Urinary bladder (tissue), 4 donors: ENCODE measurements around the gene CCDC9B. TPM values are rescaled to one million over a fixed set of nuclear protein-coding genes. Genes with fewer than 3 reads are reported as not detected.
A peak's percentile ranks its signal among the peaks of the same experiment; 100 is the strongest.

Experiments
- DNase-seq: peaks from one replicate; pipeline ENCODE4 v3.0.0-alpha.2; 2015; ENCODE audit errors: extremely low spot score
- H3K27ac ChIP-seq: one replicate; pipeline ENCODE4 v1.5.1; 2013; ENCODE audit warnings: low read depth, mild to moderate bottlenecking, moderate library complexity
- H3K36me3 ChIP-seq: one replicate; pipeline ENCODE4 v1.6.1; 2013; ENCODE audit warnings: mild to moderate bottlenecking, moderate library complexity; ENCODE audit not compliant: insufficient read depth
- H3K4me1 ChIP-seq: one replicate; pipeline ENCODE4 v1.6.1; 2013; ENCODE audit warnings: mild to moderate bottlenecking, moderate library complexity; ENCODE audit not compliant: insufficient read depth
- H3K4me3 ChIP-seq: one replicate; pipeline ENCODE4 v1.5.1; 2013; ENCODE audit warnings: low read depth, low read length
- WGBS: extraction: QIAGEN DNeasy Blood & Tissue Kit; methylation state at CpG from one replicate; pipeline ENCODE4 v1.1.7; 2013; 5-methylcytosine and 5-hydroxymethylcytosine counted together
- polyA plus RNA-seq: library from polyadenylated mRNA; stranded (reverse); fragments of 200-250 nt; gene quantifications from one replicate; pipeline ENCODE4 v1.2.3, GENCODE V29; 2013
- total RNA-seq: library from RNA; depleted of rRNA; stranded (reverse); fragments of >200 nt; gene quantifications from one replicate; pipeline ENCODE4 v1.2.3, GENCODE V29; 2014
- donor health status: healthy with polysubstance abuse.
- donor health status: healthy.

Gene CCDC9B
- total RNA-seq (10.0 TPM), polyA plus RNA-seq (42.2 TPM)

DNA sequence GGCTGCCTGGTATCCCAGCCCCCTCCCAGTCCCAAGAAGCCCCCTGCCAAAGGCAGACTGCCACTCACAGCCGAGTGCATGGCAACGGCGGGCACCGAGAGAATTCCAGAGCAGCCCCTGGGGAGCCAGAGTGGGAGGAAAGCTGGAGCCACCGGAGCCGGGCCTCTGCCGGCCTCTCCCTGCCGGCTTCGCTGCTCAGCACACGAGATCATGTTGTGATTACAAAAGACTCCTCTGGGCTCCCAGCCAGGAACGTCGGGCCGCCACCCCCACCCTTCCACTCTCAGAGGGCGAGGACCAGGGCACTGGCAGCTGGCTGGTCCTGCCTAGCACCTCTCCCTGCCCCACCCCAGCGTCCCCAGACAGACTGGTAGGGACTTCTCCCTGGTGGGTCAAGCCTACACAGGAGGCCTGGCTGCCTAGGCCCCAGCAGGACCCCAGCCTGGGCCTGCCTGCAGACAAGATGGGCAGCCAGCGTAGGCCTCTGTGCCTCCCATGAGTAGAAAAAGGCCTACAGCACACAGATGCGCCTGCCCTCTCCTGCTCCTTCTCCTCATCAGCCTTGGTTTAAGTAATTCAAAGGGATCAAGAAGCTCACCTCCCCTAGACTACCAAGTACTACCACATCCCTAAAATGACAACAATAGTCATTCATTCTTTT is at the start of gene CCDC9B:
Gene CCDC9B, minus strand, starts transcription at position 200 of the 661 bp plus-strand sequence. Its CDS starts 120 bp downstream, at position 80.
- Histone ChIP-seq H3K27ac (peak within 1 kb of the TSS; percentile 94), H3K4me1 (peaks cover 6% of the 10 kb centered on the region), H3K4me3 (peak within 1 kb of the TSS; percentile 35), H3K36me3 (peaks cover 2% of the 10 kb centered on the region)
- peak; percentile 79 for DNase-seq
- WGBS, result 13% methylated on average over 17 of the region's 17 CpGs

DNA sequence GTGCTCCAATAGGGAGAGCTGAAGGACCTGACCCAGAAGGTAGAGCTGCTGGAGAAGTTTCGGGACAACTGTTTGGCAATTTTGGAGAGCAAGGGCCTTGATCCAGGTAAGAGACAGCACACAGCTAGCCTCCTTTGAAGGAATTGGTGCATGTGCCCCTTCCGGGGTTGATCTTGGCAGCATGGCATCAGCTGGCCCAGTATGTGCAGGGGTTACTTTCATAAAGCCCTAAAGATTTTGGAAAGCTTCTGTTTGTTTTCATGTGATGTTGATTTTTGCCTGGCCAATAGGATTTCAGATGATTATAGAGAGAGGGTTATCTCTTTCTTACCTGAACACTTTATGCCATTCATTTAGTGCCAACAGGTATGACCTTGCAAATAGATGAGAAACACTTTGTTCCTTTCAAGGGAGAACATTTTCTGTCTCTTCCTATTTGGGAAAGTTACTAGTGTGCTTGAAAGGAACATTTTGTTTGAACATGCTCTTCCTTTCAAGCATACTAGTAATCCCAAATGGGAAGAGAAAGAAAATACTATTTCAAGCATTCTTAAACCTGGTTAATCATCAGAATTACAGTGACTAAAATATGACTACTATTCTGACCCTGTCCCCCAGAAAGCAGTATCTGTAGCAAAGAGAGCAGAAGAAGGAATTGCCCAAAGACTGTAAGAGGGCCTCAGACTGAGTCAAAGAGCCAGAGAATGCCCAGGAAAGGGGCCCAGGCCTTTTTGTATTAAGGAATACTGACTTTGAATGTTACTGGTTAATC is 49.3 kb upstream of the CCDC9B start:
- no peak for DNase-seq
- H3K4me1 ChIP-seq, result no peaks in the 10 kb centered on the region
- 98% methylated on average over 2 of the region's 2 CpGs for WGBS
- H3K4me3 ChIP-seq, result no peak overlapping the region
- no peak overlapping the region for H3K27ac ChIP-seq
- H3K36me3 ChIP-seq, result peaks cover 4% of the 10 kb centered on the region

DNA sequence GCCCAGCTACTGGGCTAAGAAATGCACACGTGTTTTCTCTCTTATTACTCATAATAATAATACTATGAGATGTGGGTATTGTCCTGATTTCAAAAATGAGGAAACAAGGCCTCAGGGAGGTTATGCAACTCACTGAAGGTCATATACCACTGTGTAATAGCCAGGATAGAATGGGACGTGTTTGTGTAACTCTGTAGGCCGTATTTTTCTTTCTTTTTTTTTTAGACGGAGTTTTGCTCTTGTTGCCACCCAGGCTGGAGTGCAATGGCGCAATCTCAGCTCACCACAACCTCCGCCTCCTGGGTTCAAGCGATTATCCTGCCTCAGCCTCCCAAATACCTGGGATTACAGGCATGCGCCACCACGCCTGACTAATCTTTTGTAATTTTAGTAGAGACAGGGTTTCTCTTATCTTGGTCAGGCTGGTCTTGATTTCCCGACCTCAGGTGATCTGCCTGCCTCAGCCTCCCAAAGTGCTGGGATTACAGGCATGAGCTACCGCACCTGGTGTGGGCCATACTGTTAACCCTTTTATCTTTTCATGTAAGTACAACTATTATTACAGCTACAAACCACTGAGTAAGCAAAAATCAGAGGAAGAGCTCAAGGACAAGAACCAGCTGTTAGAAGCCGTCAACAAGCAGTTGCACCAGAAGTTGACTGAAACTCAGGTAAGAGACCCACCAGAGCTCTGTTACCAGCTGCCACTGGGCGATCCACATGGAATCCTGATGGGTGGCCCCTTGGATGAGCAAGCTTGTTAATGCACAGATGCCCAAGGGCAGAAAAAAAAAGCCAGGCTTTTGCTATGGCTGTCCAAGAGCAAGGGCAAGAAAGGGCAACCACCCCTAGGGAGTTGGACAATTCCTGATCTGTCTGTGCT is 48.4 kb upstream of the CCDC9B start:
- 92% methylated on average over 13 of the region's 13 CpGs for WGBS
- H3K36me3 ChIP-seq, result peaks cover 4% of the 10 kb centered on the region
- H3K4me3 ChIP-seq, result no peak overlapping the region
- no peaks in the 10 kb centered on the region for H3K4me1 ChIP-seq
- H3K27ac ChIP-seq, result no peak overlapping the region
- no peak for DNase-seq

DNA sequence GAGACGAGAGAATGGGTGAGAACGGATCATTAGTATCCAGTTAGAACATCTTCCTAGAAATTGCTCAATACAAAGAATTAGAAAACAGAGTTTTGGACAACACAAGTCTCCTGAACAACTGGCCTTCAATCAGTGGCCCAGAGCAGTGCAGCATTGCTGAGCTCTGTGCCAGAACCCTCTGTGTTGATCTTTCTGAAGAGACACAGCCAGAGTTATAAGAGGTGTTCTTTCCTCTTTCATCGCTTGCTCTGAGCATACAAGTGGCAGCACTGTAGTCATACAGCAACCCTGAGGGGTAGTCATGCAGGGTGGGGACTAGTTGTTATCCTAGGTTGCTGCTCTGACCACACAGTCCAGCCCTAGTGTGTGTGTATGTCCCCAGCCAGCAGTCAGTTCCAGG is 45.7 kb upstream of the CCDC9B start:
- 97% methylated on average over 3 of the region's 3 CpGs for WGBS
- Histone ChIP-seq H3K4me1 (no peaks in the 10 kb centered on the region), H3K4me3 (no peak overlapping the region), H3K27ac (no peak overlapping the region), H3K36me3 (no peaks in the 10 kb centered on the region)
- no peak for DNase-seq

DNA sequence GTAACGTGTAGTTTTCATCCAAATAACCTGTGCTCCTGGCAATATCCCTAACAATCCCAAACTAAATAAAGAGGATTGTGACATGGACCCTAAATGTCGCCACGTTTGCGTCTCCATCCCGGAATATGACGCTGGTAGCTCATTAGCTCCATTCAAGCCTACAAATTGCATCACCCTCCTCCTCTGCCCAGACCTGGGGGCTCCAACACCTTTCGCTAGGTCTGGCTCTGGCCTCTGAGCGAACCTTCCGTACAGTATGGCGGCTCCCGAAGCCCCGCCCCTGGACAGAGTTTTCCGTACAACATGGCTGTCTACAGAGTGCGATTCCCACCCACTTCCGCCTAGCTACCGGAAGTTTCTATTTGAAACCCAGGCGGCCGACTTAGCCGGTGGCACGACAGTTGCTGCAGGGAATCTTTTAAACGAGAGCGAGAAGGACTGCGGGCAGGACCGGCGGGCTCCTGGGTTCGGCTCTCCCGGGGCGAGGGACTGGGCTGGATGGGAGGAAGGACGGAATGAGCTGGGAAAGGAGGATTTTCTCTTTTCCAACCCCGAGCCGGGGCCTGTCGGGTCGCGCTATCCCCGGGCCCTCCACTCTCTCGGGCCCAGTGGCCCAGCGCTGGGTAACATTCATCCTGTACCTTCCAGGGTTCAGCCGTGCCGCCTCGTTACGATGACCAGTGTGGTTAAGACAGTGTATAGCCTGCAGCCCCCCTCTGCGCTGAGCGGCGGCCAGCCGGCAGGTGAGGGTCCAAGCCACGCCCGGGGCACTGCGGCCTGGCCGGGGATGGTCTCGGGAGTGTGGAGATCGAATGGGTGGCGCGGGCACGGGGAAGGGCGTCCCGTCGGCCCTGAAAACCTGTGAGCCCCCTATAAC is 42.1 kb upstream of the CCDC9B start, which contains the start of gene KNSTRN:
Gene KNSTRN, plus strand, starts transcription at position 142 of the 877 bp plus-strand sequence. Its CDS starts 115 bp downstream, at position 257.
- 4% methylated on average over 57 of the region's 57 CpGs for WGBS
- Histone ChIP-seq H3K4me3 (peak within 1 kb of the TSS; percentile 79), H3K36me3 (no peaks in the 10 kb centered on the region), H3K27ac (no peak within 1 kb of the TSS), H3K4me1 (no peaks in the 10 kb centered on the region)
- DNase-seq, result peak; percentile 82

DNA sequence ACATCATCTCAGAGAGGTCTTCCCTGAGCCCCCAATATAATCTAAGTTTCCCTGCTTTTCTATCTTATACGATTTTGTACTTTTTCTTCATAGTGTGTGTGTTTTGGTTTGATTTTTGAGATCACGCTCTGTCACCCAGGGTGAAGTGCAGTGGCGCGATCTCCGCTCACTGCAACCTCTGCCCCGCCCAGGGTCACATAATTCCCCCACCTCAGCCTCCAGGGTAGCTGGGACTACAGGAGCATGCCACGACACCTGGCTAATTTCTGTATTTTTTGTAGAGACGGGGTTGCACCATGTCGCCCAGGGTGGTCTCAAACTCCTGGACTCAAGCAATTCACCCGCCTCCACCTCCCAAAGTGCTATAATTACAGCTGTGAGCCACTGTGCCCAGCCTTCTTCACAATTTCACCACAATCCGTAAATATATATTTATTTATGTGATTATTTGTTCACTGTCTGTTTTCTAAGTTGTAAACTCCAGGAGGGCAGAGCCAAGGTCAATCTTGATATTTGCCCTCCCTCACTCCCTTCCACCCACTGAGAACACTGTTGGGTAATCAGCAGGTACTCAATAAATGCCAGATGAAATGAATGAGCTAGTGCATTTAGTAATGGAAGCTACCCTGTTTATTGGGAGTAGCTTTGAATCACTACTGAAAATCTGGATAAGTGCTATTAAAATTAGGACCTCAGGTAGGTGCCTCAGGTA is 41.2 kb upstream of the CCDC9B start:
- no peak overlapping the region for H3K4me3 ChIP-seq
- WGBS, result 93% methylated on average over 11 of the region's 11 CpGs
- DNase-seq, result no peak

DNA sequence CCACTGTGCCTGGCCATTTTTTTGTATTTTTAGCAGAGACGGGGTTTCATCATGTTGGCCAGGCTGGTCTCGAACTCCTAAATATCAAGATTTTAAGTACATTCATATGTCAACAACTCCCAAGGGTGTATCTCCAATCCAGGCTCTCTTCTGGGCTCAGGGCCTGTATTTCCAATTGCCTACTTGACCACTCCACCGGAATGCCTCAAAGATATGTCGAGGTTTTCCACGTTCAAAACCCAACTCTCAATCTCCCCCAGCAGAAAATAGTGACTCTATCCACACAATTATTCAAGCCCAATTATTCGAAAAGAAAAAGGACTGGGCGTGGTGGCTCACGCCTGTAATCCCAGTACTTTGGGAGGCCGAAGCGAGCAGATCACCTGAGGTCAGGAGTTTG is 39.9 kb upstream of the CCDC9B start:
- no peak for DNase-seq
- 96% methylated on average over 10 of the region's 10 CpGs for WGBS
- Histone ChIP-seq H3K36me3 (no peaks in the 10 kb centered on the region), H3K4me3 (no peak overlapping the region), H3K27ac (no peak overlapping the region), H3K4me1 (no peaks in the 10 kb centered on the region)

More for the DNA sequence above, 41.2 kb upstream of the CCDC9B start:
- Histone ChIP-seq H3K27ac (no peak overlapping the region), H3K36me3 (no peaks in the 10 kb centered on the region), H3K4me1 (no peaks in the 10 kb centered on the region)

DNA sequence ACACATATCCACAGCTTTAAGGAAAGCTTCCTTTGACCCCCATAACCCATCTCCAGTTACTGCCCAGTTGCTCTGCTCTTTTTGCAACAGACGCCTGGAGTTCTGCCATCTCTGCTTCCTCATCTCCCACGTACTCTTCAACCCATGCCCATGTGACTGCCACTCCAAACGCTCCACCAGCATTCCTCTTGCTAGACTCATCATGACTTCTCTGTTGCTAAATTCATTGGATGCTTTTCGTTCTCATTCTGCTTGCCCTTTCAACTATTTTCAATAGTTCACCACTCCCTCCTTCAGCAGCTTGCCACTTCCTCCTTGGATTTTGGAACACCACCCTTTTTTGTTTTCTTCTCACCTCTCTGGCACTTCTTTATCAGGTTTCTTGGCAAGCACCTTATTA is 39.1 kb upstream of the CCDC9B start:
- WGBS, result 24% methylated on average over 4 of the region's 4 CpGs
- DNase-seq, result no peak
- no peaks in the 10 kb centered on the region for H3K4me1 ChIP-seq
- H3K4me3 ChIP-seq, result no peak overlapping the region
- H3K27ac ChIP-seq, result no peak overlapping the region
- no peaks in the 10 kb centered on the region for H3K36me3 ChIP-seq

DNA sequence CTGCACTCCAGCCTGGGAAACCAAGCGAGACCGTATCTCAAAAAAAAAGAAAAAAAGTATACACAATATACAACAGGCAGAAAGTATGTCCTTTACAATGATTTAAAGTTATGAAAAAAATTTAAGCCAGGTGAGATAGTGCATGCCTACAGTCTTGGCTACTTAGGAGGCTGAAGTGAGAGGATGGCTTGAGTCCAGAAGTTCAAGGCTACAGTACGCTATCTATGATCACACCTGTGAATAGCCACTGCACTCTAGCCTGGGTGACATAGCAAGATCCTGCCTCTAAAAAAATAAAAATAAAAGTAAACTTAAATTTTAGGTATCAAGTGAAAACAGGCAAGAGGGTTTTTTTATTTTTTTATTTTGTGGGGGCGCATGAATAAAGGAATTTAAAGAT is 38.6 kb upstream of the CCDC9B start:
- Histone ChIP-seq H3K4me3 (no peak overlapping the region), H3K36me3 (no peaks in the 10 kb centered on the region), H3K27ac (no peak overlapping the region), H3K4me1 (no peaks in the 10 kb centered on the region)
- no peak for DNase-seq
- 88% methylated on average over 4 of the region's 4 CpGs for WGBS

DNA sequence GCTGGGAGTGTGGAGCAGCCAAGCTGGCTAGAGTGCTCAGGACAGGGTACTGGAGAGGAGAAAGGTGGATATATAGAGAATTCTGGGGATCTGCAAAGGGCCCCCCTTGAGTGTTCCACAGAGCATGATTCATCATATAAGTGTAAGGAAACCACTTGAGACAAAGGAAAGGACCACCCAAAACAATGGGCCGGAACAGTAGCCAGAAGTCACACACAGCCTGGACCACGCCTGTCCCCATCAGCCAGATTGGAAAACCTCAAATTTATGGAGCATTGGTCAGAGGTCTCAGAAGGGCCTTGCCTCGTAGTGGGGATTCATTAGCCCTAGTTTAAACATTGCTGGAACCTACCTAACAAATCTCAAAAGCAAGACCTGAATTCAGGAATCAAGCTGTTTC is 36.9 kb upstream of the CCDC9B start:
- Histone ChIP-seq H3K4me1 (no peaks in the 10 kb centered on the region), H3K4me3 (no peak overlapping the region), H3K27ac (no peak overlapping the region), H3K36me3 (no peaks in the 10 kb centered on the region)
- no peak for DNase-seq
- WGBS, result 85% methylated on average over 3 of the region's 3 CpGs

DNA sequence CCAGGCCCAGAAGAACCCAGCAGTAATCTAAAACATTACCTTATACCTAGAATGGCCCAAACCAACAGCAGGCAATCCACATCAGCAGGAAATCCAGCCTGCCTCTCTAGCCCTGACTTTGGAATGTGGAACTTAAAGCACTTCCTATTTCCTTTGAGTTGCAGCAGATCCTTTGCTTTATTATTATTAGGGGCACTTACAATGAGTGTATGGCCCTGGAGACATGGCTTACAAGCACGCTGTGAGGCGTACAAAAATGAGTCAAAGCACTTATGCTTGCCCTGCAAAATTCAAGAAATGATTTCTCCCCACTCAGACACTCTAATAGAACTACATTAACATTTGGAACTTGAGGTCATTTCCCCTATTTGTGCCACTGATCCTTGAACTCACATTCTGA is 32.2 kb upstream of the CCDC9B start:
- H3K4me3 ChIP-seq, result no peak overlapping the region
- H3K4me1 ChIP-seq, result no peaks in the 10 kb centered on the region
- 65% methylated on average over 2 of the region's 2 CpGs for WGBS
- H3K27ac ChIP-seq, result no peak overlapping the region
- no peak for DNase-seq
- no peaks in the 10 kb centered on the region for H3K36me3 ChIP-seq

DNA sequence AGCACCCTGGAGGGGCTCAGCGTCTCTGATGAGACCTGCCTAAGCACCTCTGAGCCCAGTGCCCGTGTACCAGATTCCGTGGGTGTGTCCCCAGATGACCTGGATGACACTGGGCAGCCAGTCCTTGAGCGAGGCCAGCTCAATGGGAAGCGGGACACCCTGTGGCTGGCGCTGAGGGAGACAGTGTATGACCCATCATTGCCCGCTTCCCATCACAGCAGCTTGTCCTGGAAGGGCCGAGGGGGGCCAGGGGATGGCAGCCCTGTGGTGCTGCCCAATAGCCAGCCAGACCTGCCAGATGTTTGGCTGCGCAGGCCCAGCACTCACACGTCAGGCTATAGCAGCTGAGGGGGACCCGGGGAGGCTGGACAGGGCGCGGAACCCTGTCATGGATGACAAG is 29.2 kb upstream of the CCDC9B start:
- 85% methylated on average over 13 of the region's 13 CpGs for WGBS

More for the DNA sequence above, 29.2 kb upstream of the CCDC9B start:
- Histone ChIP-seq H3K4me1 (no peaks in the 10 kb centered on the region), H3K27ac (no peak overlapping the region), H3K36me3 (no peaks in the 10 kb centered on the region), H3K4me3 (no peak overlapping the region)
- DNase-seq, result no peak
